NCI-H460 (cell line): ENCODE data around the gene FAM184A. TPM values are rescaled to one million over a fixed set of nuclear protein-coding genes. Genes with fewer than 3 reads are reported as not detected.

Experiments
- DNase-seq: peaks from one replicate; pipeline ENCODE4 v3.0.0-alpha.2; 2016; ENCODE audit warnings: low read depth; ENCODE audit errors: extremely low read depth
- small RNA-seq, 2 experiments: library from RNA; depleted of rRNA; stranded (forward); fragments of <200 nt; gene quantifications; one replicate each; pipeline ENCODE3, GENCODE V24; 2014
- total RNA-seq: library from RNA; depleted of rRNA; stranded (reverse); fragments of >200 nt; shearing (Covaris generic); gene quantifications from 2 replicates; pipeline ENCODE4 v1.2.3, GENCODE V29; 2014; rRNA removed

Gene FAM184A
- total RNA-seq, 1 experiment from 2014 or later: 0.35 TPM

- no peak for DNase-seq
Observed at GRCh38 chr6:118917546-118918328, 160.7 kb downstream of the FAM184A start.

GRCh38 chr6:118914598-118914997 is 163.9 kb downstream of the FAM184A start:
- DNase-seq: no peak

- no peak for DNase-seq
Observed at GRCh38 chr6:118913161-118913560, 165.3 kb downstream of the FAM184A start.

DNA sequence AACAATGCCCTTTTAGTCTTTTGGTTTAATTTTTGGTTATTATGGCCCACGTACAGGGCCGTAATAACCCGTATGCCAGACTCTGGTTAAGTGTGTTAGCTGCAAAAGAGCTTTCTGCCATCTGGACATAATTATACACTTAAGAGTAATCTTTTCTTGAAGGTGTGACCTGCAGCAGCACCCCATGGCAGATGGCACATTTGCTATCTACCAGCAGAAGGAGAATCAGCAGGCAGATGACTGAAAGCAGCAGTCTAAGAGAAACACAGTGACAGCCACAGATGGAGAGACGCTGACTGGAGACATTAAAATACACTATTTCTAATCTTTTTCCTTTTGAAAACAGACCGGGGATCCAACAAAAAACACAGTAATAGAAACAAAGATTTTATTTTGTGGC is 165.8 kb downstream of the FAM184A start:
- no peak for DNase-seq

Small RNAs within 50 kb of the gene (small RNA-seq; reads per million reads assigned to genes)
- gene MIR548B (0 to 0.06 reads per million in 2 experiments), gene RF00019 (0 reads per million in 2 experiments)

Other genes with a start within 250 kb of the FAM184A start
- gene ASF1A, start 184.5 kb downstream of the FAM184A start, total RNA-seq: 54.6 and 56.8 TPM in 2 replicates
- gene MCM9, start 143.5 kb downstream of the FAM184A start, total RNA-seq: 6.1 and 7.5 TPM in 2 replicates